Mesenchymal stem cell (in vitro differentiated cells and primary cell): ENCODE results near the gene PSMC3.

ENCODE experiments used
- DNase-seq: peaks from one replicate; pipeline ENCODE4 v3.0.0-alpha.2; 2013
- H2AFZ ChIP-seq: one replicate; pipeline ENCODE4 v1.6.1; 2013; ENCODE audit warnings: low read depth, mild to moderate bottlenecking, control low read depth, inconsistent platforms, low read length, moderate library complexity
- H2AK5ac ChIP-seq: 2 replicates; pipeline ENCODE4 v1.6.1; 2013; ENCODE audit warnings: low read length, moderate library complexity, mild to moderate bottlenecking, inconsistent platforms; ENCODE audit not compliant: severe bottlenecking
- H2BK120ac ChIP-seq: one replicate; pipeline ENCODE4 v1.6.1; 2013; ENCODE audit warnings: low read depth, mild to moderate bottlenecking, inconsistent platforms, low read length, moderate library complexity
- H2BK12ac ChIP-seq, 2 experiments: one replicate each; pipeline ENCODE4 v1.6.1; 2013; ENCODE audit warnings: inconsistent platforms in 2 of 2, low read length in 2 of 2, mild to moderate bottlenecking in 2 of 2, moderate library complexity in 2 of 2, control low read depth in 1 of 2
- H2BK15ac ChIP-seq: one replicate; pipeline ENCODE4 v1.6.1; 2013; ENCODE audit warnings: mild to moderate bottlenecking, low read depth, inconsistent platforms; ENCODE audit not compliant: poor library complexity, severe bottlenecking
- H2BK5ac ChIP-seq: 2 replicates; pipeline ENCODE4 v1.6.1; 2013; ENCODE audit warnings: low read depth, mild to moderate bottlenecking, low read length, control low read depth, inconsistent platforms; ENCODE audit not compliant: poor library complexity, severe bottlenecking
- H3K14ac ChIP-seq, 2 experiments: one replicate each; pipeline ENCODE4 v1.6.1; 2013; ENCODE audit warnings: inconsistent platforms in 2 of 2, low read length in 2 of 2, control low read depth in 1 of 2, mild to moderate bottlenecking in 1 of 2, moderate library complexity in 1 of 2
- H3K18ac ChIP-seq, 2 experiments: one replicate each; pipeline ENCODE4 v1.6.1; 2013; ENCODE audit warnings: inconsistent platforms in 2 of 2, low read length in 2 of 2, control low read depth in 1 of 2, low read depth in 1 of 2, mild to moderate bottlenecking in 1 of 2
- H3K23ac ChIP-seq, 2 experiments: one replicate each; pipeline ENCODE4 v1.6.1; 2013; ENCODE audit warnings: inconsistent platforms in 2 of 2, low read length in 2 of 2, mild to moderate bottlenecking in 2 of 2, moderate library complexity in 2 of 2, control low read depth in 1 of 2
- H3K27ac ChIP-seq: 2 replicates; pipeline ENCODE4 v1.5.1; 2013; ENCODE audit warnings: mild to moderate bottlenecking, moderate library complexity, low read length, control low read depth, inconsistent platforms; ENCODE audit not compliant: poor library complexity, severe bottlenecking
- H3K27me3 ChIP-seq, 2 experiments: 2 replicates each; pipeline versions ENCODE4 v1.6.1 to v1.7.0; 2013; ENCODE audit warnings: low read length in 2 of 2, mild to moderate bottlenecking in 2 of 2, moderate library complexity in 2 of 2, control low read depth in 1 of 2, inconsistent platforms in 1 of 2; ENCODE audit not compliant: control insufficient read depth in 1 of 2, insufficient read depth in 1 of 2
- H3K36me3 ChIP-seq, 2 experiments: 2 replicates each; pipeline versions ENCODE4 v1.6.1 to v1.7.0; 2013; ENCODE audit warnings: low read length in 2 of 2, control low read depth in 1 of 2, inconsistent platforms in 1 of 2, low read depth in 1 of 2, mild to moderate bottlenecking in 1 of 2; ENCODE audit not compliant: insufficient read depth in 2 of 2, control insufficient read depth in 1 of 2
- H3K4ac ChIP-seq, 2 experiments: one replicate each; pipeline ENCODE4 v1.6.1; 2013; ENCODE audit warnings: inconsistent platforms in 2 of 2, low read length in 2 of 2, mild to moderate bottlenecking in 2 of 2, moderate library complexity in 2 of 2, control low read depth in 1 of 2, low read depth in 1 of 2
- H3K4me1 ChIP-seq: 2 replicates; pipeline ENCODE4 v1.6.1; 2013; ENCODE audit warnings: low read depth, low read length, control low read depth; ENCODE audit not compliant: control insufficient read depth, insufficient read depth
- H3K4me2 ChIP-seq: 2 replicates; pipeline ENCODE4 v1.6.1; 2013; ENCODE audit warnings: low read length, mild to moderate bottlenecking, inconsistent platforms; ENCODE audit not compliant: poor library complexity, severe bottlenecking
- H3K4me3 ChIP-seq, 2 experiments: 2 replicates each; pipeline versions ENCODE4 v1.5.1 to v1.7.0; 2013; ENCODE audit warnings: low read length in 2 of 2, mild to moderate bottlenecking in 2 of 2, control low read depth in 1 of 2, low read depth in 1 of 2; ENCODE audit not compliant: insufficient read depth in 1 of 2
- H3K79me1 ChIP-seq: replicated peaks from 2 replicates; pipeline ENCODE4 v1.6.1; 2013; ENCODE audit warnings: mild to moderate bottlenecking, control low read depth, low read length, inconsistent platforms; ENCODE audit not compliant: poor library complexity, severe bottlenecking
- H3K9ac ChIP-seq: 2 replicates; pipeline ENCODE4 v1.7.0; 2013; ENCODE audit warnings: mild to moderate bottlenecking, low read length, moderate library complexity
- H3K9me3 ChIP-seq: 2 replicates; pipeline ENCODE4 v1.7.0; 2013; ENCODE audit warnings: mild to moderate bottlenecking, low read length; ENCODE audit not compliant: control insufficient read depth
- H4K8ac ChIP-seq: one replicate; pipeline ENCODE4 v1.6.1; 2013; ENCODE audit warnings: inconsistent platforms, mild to moderate bottlenecking, low read length, moderate library complexity
- H4K91ac ChIP-seq: one replicate; pipeline ENCODE4 v1.6.1; 2013; ENCODE audit warnings: mild to moderate bottlenecking, low read length, inconsistent platforms
- WGBS: methylation state at CpG from one replicate; pipeline ENCODE4 v1.1.7; 2013; ENCODE audit warnings: mixed read lengths; 5-methylcytosine and 5-hydroxymethylcytosine counted together

Gene PSMC3

GRCh38 chr11:47453365-47453764, 27.1 kb upstream of the PSMC3 start:
- no peak overlapping the region for H2BK12ac ChIP-seq
- no peak for DNase-seq
- no peak overlapping the region for H3K4me3 ChIP-seq
- no peak overlapping the region for H2AFZ ChIP-seq
- no peak overlapping the region for H3K4me2 ChIP-seq
- no peaks in the 10 kb centered on the region for H3K27me3 ChIP-seq
- H2AK5ac ChIP-seq: no peak overlapping the region
- peaks cover 8 to 21% of the 10 kb centered on the region in 2 experiments for H3K36me3 ChIP-seq
- WGBS: 97% methylated on average over 8 of the region's 8 CpGs
- no peaks in the 10 kb centered on the region for H3K9me3 ChIP-seq
- no peak overlapping the region for H3K27ac ChIP-seq
- no peak overlapping the region for H2BK15ac ChIP-seq
- H3K9ac ChIP-seq: no peak overlapping the region
- peaks cover 5% of the 10 kb centered on the region for H3K79me1 ChIP-seq
- H3K4me1 ChIP-seq: peaks cover 2% of the 10 kb centered on the region
- H3K14ac ChIP-seq: no peak overlapping the region
- H3K18ac ChIP-seq: no peak overlapping the region
- H4K91ac ChIP-seq: no peak overlapping the region
- no peak overlapping the region for H3K23ac ChIP-seq
- H2BK120ac ChIP-seq: no peak overlapping the region
- H4K8ac ChIP-seq: no peak overlapping the region
- no peak overlapping the region for H3K4ac ChIP-seq
- H2BK5ac ChIP-seq: no peak overlapping the region

- H2BK12ac ChIP-seq: no peak overlapping the region
Observed at GRCh38 chr11:47451990-47452389, 25.8 kb upstream of the PSMC3 start.

GRCh38 chr11:47451436-47451835, 25.2 kb upstream of the PSMC3 start:
- no peak overlapping the region for H3K18ac ChIP-seq
- peaks cover 3% of the 10 kb centered on the region for H3K4me1 ChIP-seq
- H3K36me3 ChIP-seq: peaks cover 13 to 27% of the 10 kb centered on the region in 2 experiments
- H3K23ac ChIP-seq: no peak overlapping the region
- no peak overlapping the region for H3K4me2 ChIP-seq
- H2BK5ac ChIP-seq: no peak overlapping the region
- no peak overlapping the region for H3K14ac ChIP-seq
- no peak for DNase-seq
- H3K4me3 ChIP-seq: no peak overlapping the region
- no peak overlapping the region for H3K4ac ChIP-seq
- no peaks in the 10 kb centered on the region for H3K9me3 ChIP-seq
- no peak overlapping the region for H2BK12ac ChIP-seq
- no peaks in the 10 kb centered on the region for H3K27me3 ChIP-seq
- H2BK15ac ChIP-seq: no peak overlapping the region
- H4K91ac ChIP-seq: no peak overlapping the region
- peaks cover 5% of the 10 kb centered on the region for H3K79me1 ChIP-seq
- no peak overlapping the region for H2BK120ac ChIP-seq
- WGBS: 92% methylated on average over 2 of the region's 4 CpGs
- H2AK5ac ChIP-seq: no peak overlapping the region
- no peak overlapping the region for H3K9ac ChIP-seq
- H3K27ac ChIP-seq: no peak overlapping the region
- no peak overlapping the region for H4K8ac ChIP-seq
- no peak overlapping the region for H2AFZ ChIP-seq

More at GRCh38 chr11:47451990-47452389, 25.8 kb upstream of the PSMC3 start:
- WGBS: 100% methylated on average over 3 of the region's 4 CpGs
- no peak overlapping the region for H3K9ac ChIP-seq
- H2AFZ ChIP-seq: no peak overlapping the region
- no peak overlapping the region for H3K4ac ChIP-seq
- H3K18ac ChIP-seq: no peak overlapping the region
- no peak overlapping the region for H3K14ac ChIP-seq
- H3K79me1 ChIP-seq: peaks cover 5% of the 10 kb centered on the region
- no peak overlapping the region for H3K4me2 ChIP-seq
- no peak for DNase-seq
- no peak overlapping the region for H2AK5ac ChIP-seq
- H2BK120ac ChIP-seq: no peak overlapping the region
- H4K91ac ChIP-seq: no peak overlapping the region
- no peak overlapping the region for H4K8ac ChIP-seq
- H3K9me3 ChIP-seq: no peaks in the 10 kb centered on the region
- peaks cover 3% of the 10 kb centered on the region for H3K4me1 ChIP-seq
- H3K4me3 ChIP-seq: no peak overlapping the region
- no peak overlapping the region for H3K27ac ChIP-seq
- H3K23ac ChIP-seq: no peak overlapping the region
- H2BK15ac ChIP-seq: no peak overlapping the region
- no peak overlapping the region for H2BK5ac ChIP-seq
- peaks cover 13 to 27% of the 10 kb centered on the region in 2 experiments for H3K36me3 ChIP-seq
- no peaks in the 10 kb centered on the region for H3K27me3 ChIP-seq

- H3K9ac ChIP-seq: no peak overlapping the region
- H3K4me3 ChIP-seq: no peak overlapping the region
- no peak overlapping the region for H2AK5ac ChIP-seq
- no peak overlapping the region for H3K4ac ChIP-seq
- peaks cover 3% of the 10 kb centered on the region for H3K4me1 ChIP-seq
- no peak overlapping the region for H4K8ac ChIP-seq
- no peaks in the 10 kb centered on the region for H3K27me3 ChIP-seq
- H3K18ac ChIP-seq: no peak overlapping the region
- no peaks in the 10 kb centered on the region for H3K9me3 ChIP-seq
- H4K91ac ChIP-seq: no peak overlapping the region
- no peak overlapping the region for H3K27ac ChIP-seq
- H3K14ac ChIP-seq: no peak overlapping the region
- no peak overlapping the region for H2BK5ac ChIP-seq
- H2AFZ ChIP-seq: no peak overlapping the region
- no peak overlapping the region for H3K4me2 ChIP-seq
- no peak for DNase-seq
- H3K36me3 ChIP-seq: peaks cover 5 to 23% of the 10 kb centered on the region in 2 experiments
- H2BK15ac ChIP-seq: no peak overlapping the region
- H2BK120ac ChIP-seq: no peak overlapping the region
- H3K79me1 ChIP-seq: peaks cover 5% of the 10 kb centered on the region
- 86% methylated on average over 8 of the region's 8 CpGs for WGBS
- no peak overlapping the region for H3K23ac ChIP-seq
- no peak overlapping the region for H2BK12ac ChIP-seq
Observed at GRCh38 chr11:47449541-47449940, 23.3 kb upstream of the PSMC3 start.
